Measurements from ENCODE around the gene RUBCN. TPM values are rescaled to one million over a fixed set of nuclear protein-coding genes. Genes with fewer than 3 reads are reported as not detected.
"Not testable (repeated sequence)": the region's sequence is repeated elsewhere in the genome, so short reads cannot be mapped to it uniquely, and the experiment has no call there.

RUBCN gene
- total and polyA plus RNA-seq, 2 donors (not counting 1 experiment from before 2014, with no cell fraction given) = 57.3 to 423 TPM

- Mint-ChIP-seq H3K27ac (peak overlapping the region; percentile 73), H3K4me1 (peaks cover 53% of the 10 kb centered on the region), H3K4me3 (peak overlapping the region; percentile 26)
- H3K4me3 ChIP-seq (ENCODE audit: control extremely low read depth in 1 of 5, extremely low read depth in 1 of 5, insufficient read depth in 1 of 5, low read depth in 2 of 5, low read length in 4 of 5); H3K9ac ChIP-seq (ENCODE audit: low read length); H3K27me3 ChIP-seq (replicated peaks in 1 of 4; ENCODE audit: control extremely low read depth in 1 of 4, control insufficient read depth in 3 of 4, insufficient read depth in 4 of 4, low read length in 3 of 4); H3K27ac ChIP-seq (ENCODE audit: low read length in 2 of 2); H4K20me1 ChIP-seq (ENCODE audit: control insufficient read depth, insufficient read depth, low read length, poor library complexity, severe bottlenecking); H3K9me3 ChIP-seq (ENCODE audit: control extremely low read depth in 1 of 3, control insufficient read depth in 2 of 3, insufficient read depth in 1 of 3, low read length in 2 of 3); H3K4me2 ChIP-seq (replicated peaks; ENCODE audit: low read depth, low read length, poor library complexity, severe bottlenecking); H3K36me3 ChIP-seq (replicated peaks in 1 of 2; ENCODE audit: control extremely low read depth in 1 of 2, control insufficient read depth in 1 of 2, extremely low read depth in 1 of 2, insufficient read depth in 2 of 2, low read length in 1 of 2); H2AFZ ChIP-seq (ENCODE audit: insufficient read depth, low read depth, low read length, poor library complexity, severe bottlenecking); intact Hi-C loops (cut with micrococcal nuclease); H3K27me3 Mint-ChIP-seq; ATAC-seq (ENCODE audit: low read depth); H3K9me3 Mint-ChIP-seq (ENCODE audit: insufficient read depth); DNase-seq: not testable (repeated sequence)
- peaks cover 28 to 31% of the 10 kb centered on the region in 2 donors for H3K4me1 ChIP-seq (ENCODE audit: control insufficient read depth in 2 of 2, insufficient read depth in 2 of 2, low read length in 2 of 2)
- ChIA-PET CTCF (interaction anchor here (1.3 to 4.5 kb wide), 4 partner anchors 22 to 90 kb away, joined by 3 to 26 read pairs (median 7); no protein-coding TSS in a partner anchor), POLR2A (interaction anchor here (0.6 to 2.0 kb wide), 3 partner anchors 25 to 81 kb away, joined by 3 to 6 read pairs (median 5); partner anchors contain the start of genes FYTTD1 and RUBCN)
- no CpG with 5 or more reads among the region's 5 CpGs for WGBS (ENCODE audit: insufficient coverage)
- H3K79me2 ChIP-seq (ENCODE audit: control insufficient read depth, insufficient read depth, low read length) = peaks cover 74% of the 10 kb centered on the region
Measured at GRCh38 chr3:197710965-197711364, 25.7 kb downstream of the RUBCN start.

- POLR2A ChIA-PET = interaction anchor here (0.6 to 1.0 kb wide), 2 partner anchors 15 to 226 kb away, joined by 3 to 4 read pairs; no protein-coding TSS in a partner anchor
Measured at GRCh38 chr3:197709135-197709534, 27.6 kb downstream of the RUBCN start.

More at GRCh38 chr3:197709135-197709534, 27.6 kb downstream of the RUBCN start:
- Histone ChIP-seq H3K36me3 (replicated peaks in 1 of 2; ENCODE audit: control extremely low read depth in 1 of 2, control insufficient read depth in 1 of 2, extremely low read depth in 1 of 2, insufficient read depth in 2 of 2, low read length in 1 of 2) (peaks cover 2 to 12% of the 10 kb centered on the region in 2 experiments), H3K27me3 (replicated peaks in 1 of 4; ENCODE audit: control extremely low read depth in 1 of 4, control insufficient read depth in 3 of 4, insufficient read depth in 4 of 4, low read length in 3 of 4) (no peaks in the 10 kb centered on the region), H3K4me2 (replicated peaks; ENCODE audit: low read depth, low read length, poor library complexity, severe bottlenecking) (no peak overlapping the region), H3K9me3 (ENCODE audit: control extremely low read depth in 1 of 3, control insufficient read depth in 2 of 3, insufficient read depth in 1 of 3, low read length in 2 of 3) (no peaks in the 10 kb centered on the region), H3K4me1 (ENCODE audit: control insufficient read depth in 2 of 2, insufficient read depth in 2 of 2, low read length in 2 of 2) (peaks cover 28 to 35% of the 10 kb centered on the region in 2 donors), H3K27ac (ENCODE audit: low read length in 2 of 2) (peak overlapping the region; percentile 23 to 47), H3K79me2 (ENCODE audit: control insufficient read depth, insufficient read depth, low read length) (peaks cover 80% of the 10 kb centered on the region), H2AFZ (ENCODE audit: insufficient read depth, low read depth, low read length, poor library complexity, severe bottlenecking) (no peak overlapping the region), H3K4me3 (ENCODE audit: control extremely low read depth in 1 of 5, extremely low read depth in 1 of 5, insufficient read depth in 1 of 5, low read depth in 2 of 5, low read length in 4 of 5) (no peak overlapping the region), H3K9ac (ENCODE audit: low read length) (no peak overlapping the region), H4K20me1 (ENCODE audit: control insufficient read depth, insufficient read depth, low read length, poor library complexity, severe bottlenecking) (peaks cover 6% of the 10 kb centered on the region)
- ATAC-seq (ENCODE audit: low read depth) (peak; percentile 13), DNase-seq (peak; percentile 77)
- Mint-ChIP-seq H3K27me3 (no peaks in the 10 kb centered on the region), H3K4me1 (peaks cover 55% of the 10 kb centered on the region), H3K4me3 (peak overlapping the region; percentile 68), H3K9me3 (ENCODE audit: insufficient read depth) (no peaks in the 10 kb centered on the region), H3K27ac (peak overlapping the region; percentile 80)
- WGBS (ENCODE audit: insufficient coverage) = no CpG with 5 or more reads among the region's 9 CpGs
- intact Hi-C loops (cut with micrococcal nuclease) = loop anchor here (1.0 kb wide), 1 partner anchor 93 kb away; no protein-coding TSS in a partner anchor
- TF ChIP-seq, protein P1, sequence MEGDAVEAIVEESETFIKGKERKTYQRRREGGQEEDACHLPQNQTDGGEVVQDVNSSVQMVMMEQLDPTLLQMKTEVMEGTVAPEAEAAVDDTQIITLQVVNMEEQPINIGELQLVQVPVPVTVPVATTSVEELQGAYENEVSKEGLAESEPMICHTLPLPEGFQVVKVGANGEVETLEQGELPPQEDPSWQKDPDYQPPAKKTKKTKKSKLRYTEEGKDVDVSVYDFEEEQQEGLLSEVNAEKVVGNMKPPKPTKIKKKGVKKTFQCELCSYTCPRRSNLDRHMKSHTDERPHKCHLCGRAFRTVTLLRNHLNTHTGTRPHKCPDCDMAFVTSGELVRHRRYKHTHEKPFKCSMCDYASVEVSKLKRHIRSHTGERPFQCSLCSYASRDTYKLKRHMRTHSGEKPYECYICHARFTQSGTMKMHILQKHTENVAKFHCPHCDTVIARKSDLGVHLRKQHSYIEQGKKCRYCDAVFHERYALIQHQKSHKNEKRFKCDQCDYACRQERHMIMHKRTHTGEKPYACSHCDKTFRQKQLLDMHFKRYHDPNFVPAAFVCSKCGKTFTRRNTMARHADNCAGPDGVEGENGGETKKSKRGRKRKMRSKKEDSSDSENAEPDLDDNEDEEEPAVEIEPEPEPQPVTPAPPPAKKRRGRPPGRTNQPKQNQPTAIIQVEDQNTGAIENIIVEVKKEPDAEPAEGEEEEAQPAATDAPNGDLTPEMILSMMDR (IDR thresholded peaks at IDR 0.05) = no peak
- TF ChIP-seq EZH2 (IDR thresholded peaks at IDR 0.05; ENCODE audit: borderline replicate concordance, insufficient read depth, low read depth, low read length, poor library complexity, severe bottlenecking) = no peak
- CTCF ChIA-PET = no interaction called here
